ENCODE data around the gene REC8. TPM values are rescaled to one million over a fixed set of nuclear protein-coding genes. Genes with fewer than 3 reads are reported as not detected.
A peak's percentile ranks its signal among the peaks of the same experiment; 100 is the strongest.

Gene REC8
- total and polyA plus RNA-seq, 2 of the 13 experiments (the other 11 are each of a cell fraction or from before 2014, with no cell fraction given), result 3.4 to 14.7 TPM

- ATAC-seq (no peak), DNase-seq (ENCODE audit: low spot score) (no peak), FAIRE-seq (no peak)
- H3K4me1 ChIP-seq (ENCODE audit: insufficient read depth, low read length), result peaks cover 38% of the 10 kb centered on the region
- ChIA-PET POLR2A (interaction anchor here (0.9 to 8.1 kb wide), 28 partner anchors 9 to 1122 kb away, joined by 3 to 230 read pairs (median 8); partner anchors contain the start of genes ACIN1, C14orf119, CIDEB and DCAF11), CTCF (ENCODE audit: low intra/inter-chr PET ratio, low total read pairs) (interaction anchor here (1.3 to 3.1 kb wide), 5 partner anchors 16 to 92 kb away, joined by 7 to 44 read pairs (median 10); partner anchors contain the start of genes CIDEB, GMPR2, NEDD8 and RABGGTA)
- H3K27ac ChIP-seq (ENCODE audit: extremely low read length, insufficient read depth, low read length), result peak overlapping the region; percentile 1
- H3K36me3 ChIP-seq (replicated peaks in 1 of 2; ENCODE audit: control insufficient read depth in 1 of 2, insufficient read depth in 2 of 2, low read length in 2 of 2), result peaks cover 8 to 15% of the 10 kb centered on the region in 2 experiments; a peak in 4 of 5 replicates
- WGBS (ENCODE audit: low lambda C conversion rate), result 94% methylated on average over 2 of the region's 2 CpGs
- no TSS peak for BruUV-seq (replicated peaks)
- no peak overlapping the region for H2AFZ ChIP-seq (ENCODE audit: low read length)
- H3K4me3 ChIP-seq (replicated peaks in 1 of 3; ENCODE audit: insufficient read depth in 1 of 3, low read depth in 2 of 3, low read length in 3 of 3), result peak overlapping the region in 1 of 3 experiments; percentile 98; a peak in 1 of 6 replicates
- H3K27me3 ChIP-seq (ENCODE audit: control insufficient read depth in 1 of 2, insufficient read depth in 2 of 2, low read length in 2 of 2), result no peaks in the 10 kb centered on the region; a peak in 1 of 5 replicates
- no peaks in the 10 kb centered on the region for H4K20me1 ChIP-seq (ENCODE audit: insufficient read depth, low read length)
- H3K9ac ChIP-seq (ENCODE audit: insufficient read depth, low read depth, low read length), result peak overlapping the region; percentile 81
- in situ Hi-C loops (cut with HindIII; ENCODE audit: extremely low pct_ligation_motif_present, low pct_unique_long_range_greater_than_20kb) (no loop called here), intact Hi-C loops (cut with micrococcal nuclease; ENCODE audit: unreplicated experiment) (loop anchor here (1.0 to 2.0 kb wide), 4 partner anchors 16 to 81 kb away; partner anchors contain the start of genes GMPR2, NEDD8, RABGGTA and TINF2)
- H3K79me2 ChIP-seq (ENCODE audit: insufficient read depth, low read length), result peaks cover 22% of the 10 kb centered on the region
- no peaks in the 10 kb centered on the region for H3K9me3 ChIP-seq (ENCODE audit: low read length)
- peak overlapping the region; percentile 93 for H3K4me2 ChIP-seq (ENCODE audit: low read depth, low read length)
- TF ChIP-seq KDM6A (CRISPR knock-in tag; IDR thresholded peaks at IDR 0.05; ENCODE audit: low read depth), result no peak
- no peak for TF ChIP-seq ATF7-NPFF (CRISPR knock-in tag; IDR thresholded peaks at IDR 0.05; ENCODE audit: low read depth)
- TF ChIP-seq JUND (CRISPR knock-in tag; IDR thresholded peaks at IDR 0.05), result no peak
- no peak for TF ChIP-seq ZNF329 (CRISPR knock-in tag; IDR thresholded peaks at IDR 0.05; ENCODE audit: low read depth)
- TF ChIP-seq, protein P1, sequence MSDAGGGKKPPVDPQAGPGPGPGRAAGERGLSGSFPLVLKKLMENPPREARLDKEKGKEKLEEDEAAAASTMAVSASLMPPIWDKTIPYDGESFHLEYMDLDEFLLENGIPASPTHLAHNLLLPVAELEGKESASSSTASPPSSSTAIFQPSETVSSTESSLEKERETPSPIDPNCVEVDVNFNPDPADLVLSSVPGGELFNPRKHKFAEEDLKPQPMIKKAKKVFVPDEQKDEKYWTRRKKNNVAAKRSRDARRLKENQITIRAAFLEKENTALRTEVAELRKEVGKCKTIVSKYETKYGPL (CRISPR knock-in tag; IDR thresholded peaks at IDR 0.05), result no peak
- no peak for TF ChIP-seq ELK4 (CRISPR knock-in tag; IDR thresholded peaks at IDR 0.05; ENCODE audit: borderline replicate concordance)
- TF ChIP-seq ZBTB2 (CRISPR knock-in tag; IDR thresholded peaks at IDR 0.05; ENCODE audit: low read depth), result 0 out of 2 replicates have a peak, but pooled peaks have one; percentile 6
- no peak for TF ChIP-seq ARID3A (IDR thresholded peaks at IDR 0.05; ENCODE audit: low read depth, low read length)
- TF ChIP-seq SOX5 (CRISPR knock-in tag; IDR thresholded peaks at IDR 0.05; ENCODE audit: borderline replicate concordance), result no peak
- 0 out of 2 replicates have a peak, but pooled peaks have one; percentile 2 for TF ChIP-seq MTA3 (CRISPR knock-in tag; IDR thresholded peaks at IDR 0.05)
- TF ChIP-seq PAF1 (CRISPR knock-in tag; IDR thresholded peaks at IDR 0.05), result no peak
- TF ChIP-seq REL (CRISPR knock-in tag; conservative IDR thresholded peaks at IDR 0.05), result no peak; the same call in 1 of the 2 replicates
- no peak for TF ChIP-seq ATF5 (CRISPR knock-in tag; IDR thresholded peaks at IDR 0.05; ENCODE audit: low read depth)
- no peak for TF ChIP-seq MLLT10 (CRISPR knock-in tag; IDR thresholded peaks at IDR 0.05)
- no peak for TF ChIP-seq TMF1 (CRISPR knock-in tag; IDR thresholded peaks at IDR 0.05; ENCODE audit: low read depth)
- TF ChIP-seq ZNF276 (CRISPR knock-in tag; IDR thresholded peaks at IDR 0.05; ENCODE audit: low read depth), result no peak
These were observed 44.4 kb downstream of the REC8 start for GRCh38 chr14:24216345-24216699.

All from HepG2 (cell line).